ENCODE data around the gene ZFC3H1. TPM values are rescaled to one million over a fixed set of nuclear protein-coding genes. Genes with fewer than 3 reads are reported as not detected.

The ZFC3H1 gene
- total RNA-seq, 4 donors from 2014 or later, result 47.1 to 80.1 (median 52.6) TPM

DNA sequence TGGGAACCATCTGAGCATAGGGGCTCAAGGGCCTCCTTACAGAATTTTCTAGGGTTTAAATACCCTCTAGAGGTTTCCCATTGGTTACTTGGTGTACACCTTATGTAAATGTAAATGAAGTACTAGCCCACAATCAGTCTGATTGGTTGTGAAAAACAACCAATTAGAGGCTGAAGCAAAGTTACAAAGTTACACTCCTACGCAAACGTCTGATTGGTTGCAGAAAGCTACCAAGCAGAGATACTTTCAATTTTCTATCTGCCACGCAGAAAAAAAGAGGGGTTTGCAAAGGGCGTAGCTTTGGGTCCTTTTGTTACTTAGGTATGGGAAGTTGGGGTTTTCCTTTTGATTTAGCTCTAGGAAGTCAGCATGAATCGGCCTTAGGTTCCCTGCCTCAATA is 20.4 kb upstream of the ZFC3H1 start:
- H3K4me3 ChIP-seq (ENCODE audit: low read depth, poor library complexity, severe bottlenecking), result no peak overlapping the region
- DNase-seq (ENCODE audit: low spot score in 2 of 2), result no peak
- WGBS, 2 donors, result 68% methylated on average over 5 of the region's 5 CpGs
- TF ChIP-seq, protein P1, sequence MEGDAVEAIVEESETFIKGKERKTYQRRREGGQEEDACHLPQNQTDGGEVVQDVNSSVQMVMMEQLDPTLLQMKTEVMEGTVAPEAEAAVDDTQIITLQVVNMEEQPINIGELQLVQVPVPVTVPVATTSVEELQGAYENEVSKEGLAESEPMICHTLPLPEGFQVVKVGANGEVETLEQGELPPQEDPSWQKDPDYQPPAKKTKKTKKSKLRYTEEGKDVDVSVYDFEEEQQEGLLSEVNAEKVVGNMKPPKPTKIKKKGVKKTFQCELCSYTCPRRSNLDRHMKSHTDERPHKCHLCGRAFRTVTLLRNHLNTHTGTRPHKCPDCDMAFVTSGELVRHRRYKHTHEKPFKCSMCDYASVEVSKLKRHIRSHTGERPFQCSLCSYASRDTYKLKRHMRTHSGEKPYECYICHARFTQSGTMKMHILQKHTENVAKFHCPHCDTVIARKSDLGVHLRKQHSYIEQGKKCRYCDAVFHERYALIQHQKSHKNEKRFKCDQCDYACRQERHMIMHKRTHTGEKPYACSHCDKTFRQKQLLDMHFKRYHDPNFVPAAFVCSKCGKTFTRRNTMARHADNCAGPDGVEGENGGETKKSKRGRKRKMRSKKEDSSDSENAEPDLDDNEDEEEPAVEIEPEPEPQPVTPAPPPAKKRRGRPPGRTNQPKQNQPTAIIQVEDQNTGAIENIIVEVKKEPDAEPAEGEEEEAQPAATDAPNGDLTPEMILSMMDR (IDR thresholded peaks at IDR 0.05), result no peak
- no peak for TF ChIP-seq POLR2A (IDR thresholded peaks at IDR 0.05)
- intact Hi-C loops (cut with DNase I; ENCODE audit: low total_unique reads), result no loop called here

DNA sequence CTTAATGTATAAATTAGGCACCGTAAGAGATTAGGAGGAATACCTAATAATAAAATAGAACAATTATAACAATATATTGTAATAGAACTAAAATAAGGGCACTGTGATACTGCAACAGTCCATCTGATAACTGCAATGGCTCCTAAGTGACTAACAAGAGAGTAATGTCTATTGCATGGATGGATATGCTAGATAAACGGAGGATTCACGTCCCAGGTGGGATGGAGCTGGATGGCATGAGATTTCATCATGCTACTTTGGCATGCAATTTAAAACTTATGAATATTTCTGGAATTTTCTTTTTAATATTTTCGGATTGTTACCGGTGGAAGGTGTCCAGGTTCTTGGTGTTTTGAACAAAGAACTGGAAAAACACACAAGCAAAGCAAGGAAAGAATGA is 20.0 kb upstream of the ZFC3H1 start:
- H3K4me3 ChIP-seq (ENCODE audit: low read depth, poor library complexity, severe bottlenecking), result no peak overlapping the region
- TF ChIP-seq POLR2A (IDR thresholded peaks at IDR 0.05), result no peak
- TF ChIP-seq, protein P1 (IDR thresholded peaks at IDR 0.05), result no peak
- intact Hi-C loops (cut with DNase I; ENCODE audit: low total_unique reads), result no loop called here
- WGBS, 2 donors, result 85 to 87% methylated on average over 5 of the region's 5 CpGs
- DNase-seq (ENCODE audit: low spot score in 2 of 2), result no peak

DNA sequence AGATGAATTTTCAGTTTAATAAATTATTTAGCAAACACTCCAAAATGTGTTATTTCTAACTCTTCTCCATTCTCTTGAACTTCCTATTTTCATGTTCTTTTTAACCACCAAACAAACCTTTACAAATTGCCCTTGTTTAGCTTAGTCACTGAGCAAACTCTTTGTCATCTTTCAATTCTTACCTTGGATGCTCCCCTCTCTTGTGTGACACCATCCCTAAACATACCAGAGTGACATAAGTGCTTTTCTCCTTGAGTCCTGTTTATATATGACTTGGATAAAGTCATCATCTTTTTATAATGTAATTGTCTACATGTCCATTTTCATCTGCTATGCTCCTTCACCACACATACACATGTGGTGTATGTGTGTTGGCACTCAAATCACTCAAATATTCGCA is 18.8 kb upstream of the ZFC3H1 start:
- intact Hi-C loops (cut with DNase I; ENCODE audit: low total_unique reads), result no loop called here
- DNase-seq (ENCODE audit: low spot score in 2 of 2), result no peak
- H3K4me3 ChIP-seq (ENCODE audit: low read depth, poor library complexity, severe bottlenecking), result no peak overlapping the region
- WGBS, 2 donors, result 88 to 95% methylated on average over 1 of the region's 1 CpG
- TF ChIP-seq, protein P1 (IDR thresholded peaks at IDR 0.05), result no peak
- no peak for TF ChIP-seq POLR2A (IDR thresholded peaks at IDR 0.05)

GRCh38 chr12:71671816-71672215 is 8.2 kb upstream of the ZFC3H1 start:
- no peak for DNase-seq (ENCODE audit: low spot score in 2 of 2)
- no peak for TF ChIP-seq POLR2A (IDR thresholded peaks at IDR 0.05)
- TF ChIP-seq, protein P1 (IDR thresholded peaks at IDR 0.05), result no peak
- intact Hi-C loops (cut with DNase I; ENCODE audit: low total_unique reads), result no loop called here
- H3K4me3 ChIP-seq (ENCODE audit: low read depth, poor library complexity, severe bottlenecking), result no peak overlapping the region
- 92 to 93% methylated on average over 1 of the region's 1 CpG for WGBS, 2 donors

GRCh38 chr12:71671311-71671710 is 7.7 kb upstream of the ZFC3H1 start:
- TF ChIP-seq, protein P1 (IDR thresholded peaks at IDR 0.05), result no peak
- no peak for TF ChIP-seq POLR2A (IDR thresholded peaks at IDR 0.05)
- intact Hi-C loops (cut with DNase I; ENCODE audit: low total_unique reads), result no loop called here
- DNase-seq (ENCODE audit: low spot score in 2 of 2), result no peak
- no peak overlapping the region for H3K4me3 ChIP-seq (ENCODE audit: low read depth, poor library complexity, severe bottlenecking)

DNA sequence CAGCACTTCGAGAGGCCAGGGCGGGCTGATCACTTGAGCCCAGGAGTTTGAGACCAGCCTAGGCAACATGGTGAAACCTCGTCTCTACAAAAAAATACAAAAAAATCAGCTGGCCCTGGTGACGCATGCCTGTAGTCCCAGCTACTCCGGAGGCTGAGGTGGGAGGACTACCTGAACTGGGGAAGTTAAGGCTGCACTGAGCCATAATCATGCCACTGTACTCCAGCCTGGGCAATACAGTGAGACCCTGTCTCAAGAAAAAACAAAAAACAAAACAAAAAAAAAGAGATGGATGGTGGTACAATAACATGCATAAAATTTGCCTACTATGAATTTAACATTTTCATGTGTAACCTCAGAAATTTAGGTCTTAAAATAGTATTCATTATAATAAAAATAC is 2.6 kb upstream of the ZFC3H1 start:
- intact Hi-C loops (cut with DNase I; ENCODE audit: low total_unique reads), result no loop called here
- H3K4me3 ChIP-seq (ENCODE audit: low read depth, poor library complexity, severe bottlenecking), result no peak overlapping the region
- WGBS, 2 donors, result 95 to 97% methylated on average over 5 of the region's 5 CpGs
- no peak for DNase-seq (ENCODE audit: low spot score in 2 of 2)
- TF ChIP-seq, protein P1 (IDR thresholded peaks at IDR 0.05), result no peak
- TF ChIP-seq POLR2A (IDR thresholded peaks at IDR 0.05), result no peak

All from lower leg skin (tissue), 4 donors.